Fibroblast of lung (primary cell): ENCODE results near the gene MTM1. TPM values are rescaled to one million over a fixed set of nuclear protein-coding genes. Genes with fewer than 3 reads are reported as not detected.
A peak's percentile ranks its signal among the peaks of the same experiment; 100 is the strongest.

ENCODE experiments used
- DNase-seq, 2 donors: peaks; one replicate each; pipeline versions ENCODE4 v3.0.0 to v3.0.0-alpha.2; 2010; ENCODE audit warnings: low read depth in 2 of 2
- H2AFZ ChIP-seq: 2 replicates; pipeline ENCODE4 v1.5.1; 2012; ENCODE audit warnings: low read length, control low read depth, inconsistent platforms
- H3K27ac ChIP-seq: 2 replicates; pipeline ENCODE4 v1.5.1; 2011; ENCODE audit warnings: low read length, control low read depth; ENCODE audit not compliant: insufficient read depth
- H3K27me3 ChIP-seq: 2 replicates; pipeline ENCODE4 v1.5.1; 2011; ENCODE audit warnings: mild to moderate bottlenecking, low read length; ENCODE audit not compliant: control insufficient read depth, insufficient read depth
- H3K36me3 ChIP-seq: 2 replicates; pipeline ENCODE4 v1.5.1; 2011; ENCODE audit warnings: low read length; ENCODE audit not compliant: control insufficient read depth, insufficient read depth
- H3K4me1 ChIP-seq: 2 replicates; pipeline ENCODE4 v1.5.1; 2011; ENCODE audit warnings: low read length; ENCODE audit not compliant: control insufficient read depth, insufficient read depth; ENCODE audit errors: extremely low read depth
- H3K4me2 ChIP-seq: 2 replicates; pipeline ENCODE4 v1.5.1; 2011; ENCODE audit warnings: low read length, control low read depth; ENCODE audit not compliant: insufficient read depth; ENCODE audit errors: extremely low read depth
- H3K4me3 ChIP-seq, 4 experiments: fragments of 200-600 bp in 1 of 4; sonication (generic) in 1 of 4; replicated peaks in 1 of 4; 2 replicates each; pipeline ENCODE4 v1.5.1; 2011 to 2016; ENCODE audit warnings: low read length in 4 of 4, low read depth in 3 of 4, mild to moderate bottlenecking in 3 of 4, control low read depth in 2 of 4, inconsistent platforms in 1 of 4, mixed read lengths in 1 of 4; ENCODE audit not compliant: insufficient read depth in 1 of 4; ENCODE audit errors: control extremely low read depth in 1 of 4
- H3K79me2 ChIP-seq: 2 replicates; pipeline ENCODE4 v1.5.1; 2012; ENCODE audit warnings: mild to moderate bottlenecking, low read length, inconsistent platforms; ENCODE audit not compliant: control insufficient read depth, insufficient read depth
- H3K9ac ChIP-seq: 2 replicates; pipeline ENCODE4 v1.5.1; 2011; ENCODE audit warnings: mild to moderate bottlenecking, low read length, control low read depth; ENCODE audit not compliant: insufficient read depth
- H3K9me3 ChIP-seq: 2 replicates; pipeline ENCODE4 v1.5.1; 2012; ENCODE audit warnings: low read depth, low read length; ENCODE audit not compliant: control insufficient read depth, insufficient read depth
- H4K20me1 ChIP-seq: 2 replicates; pipeline ENCODE4 v1.5.1; 2011; ENCODE audit warnings: low read length; ENCODE audit not compliant: control insufficient read depth, insufficient read depth; ENCODE audit errors: extremely low read depth
- EZH2 ChIP-seq: IDR thresholded peaks from 2 replicates; pipeline ENCODE4 v1.5.1; 2012; ENCODE audit warnings: low read length, control low read depth, mild to moderate bottlenecking; ENCODE audit errors: missing control alignments
- polyA plus RNA-seq, 2 donors: library from polyadenylated mRNA; depleted of rRNA in 1 of 2; stranded (reverse) in 1 of 2; unstranded in 1 of 2; fragments of >200 nt; gene quantifications; 2 replicates each; pipeline ENCODE4 v1.2.1, GENCODE V29; 2011 to 2012; ENCODE audit warnings: missing spikeins in 1 of 2
- total RNA-seq: library from RNA; depleted of rRNA; stranded (reverse); fragments of >200 nt; gene quantifications from 2 replicates; pipeline ENCODE4 v1.2.1, GENCODE V29; 2014
- TF ChIP-seq, protein P1 (sequence below), 2 donors: IDR thresholded peaks in 1 of 2; conservative IDR thresholded peaks in 1 of 2; 1 replicate in 1 of 2; 2 replicates in 1 of 2; pipeline ENCODE4 v1.5.1; 2011 to 2012; ENCODE audit warnings: low read length in 2 of 2, control low read depth in 1 of 2, inconsistent platforms in 1 of 2, low read depth in 1 of 2, mild to moderate bottlenecking in 1 of 2

MTM1 gene
- total and polyA plus RNA-seq, 2 donors (not counting 1 experiment from before 2014, with no cell fraction given) = 5.0 to 15.2 TPM

DNA sequence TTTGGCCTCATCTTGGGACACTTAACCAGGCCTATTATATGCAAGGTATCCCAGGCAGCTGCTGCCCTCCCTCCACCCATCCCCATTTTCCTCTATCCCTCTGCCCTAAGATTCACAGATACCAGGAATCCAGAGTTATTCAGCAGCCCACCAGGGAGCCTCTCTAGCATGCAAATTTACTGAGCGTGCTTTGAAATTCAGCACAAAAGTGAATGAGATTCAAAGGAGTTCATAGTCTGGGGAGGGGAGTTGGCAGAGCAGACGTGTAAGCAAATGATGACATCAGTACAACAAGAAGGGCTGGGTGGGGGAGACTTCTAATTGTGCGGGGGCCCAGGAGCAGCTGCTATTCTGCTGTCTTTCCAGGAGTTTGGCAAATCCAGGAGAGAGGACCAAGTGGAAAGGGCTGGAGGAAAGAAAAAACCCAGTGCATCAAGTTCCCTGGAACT, 1.7 kb upstream of the MTM1 start:
- Histone ChIP-seq H3K27me3 (no peaks in the 10 kb centered on the region), H3K9me3 (no peaks in the 10 kb centered on the region), H3K27ac (no peak overlapping the region), H3K9ac (no peak overlapping the region), H4K20me1 (no peaks in the 10 kb centered on the region), H3K4me1 (no peaks in the 10 kb centered on the region), H3K36me3 (no peaks in the 10 kb centered on the region), H2AFZ (no peak overlapping the region), H3K4me2 (no peak overlapping the region), H3K79me2 (peaks cover 3% of the 10 kb centered on the region), H3K4me3 (no peak overlapping the region)
- DNase-seq = no peak
- TF ChIP-seq, protein P1, sequence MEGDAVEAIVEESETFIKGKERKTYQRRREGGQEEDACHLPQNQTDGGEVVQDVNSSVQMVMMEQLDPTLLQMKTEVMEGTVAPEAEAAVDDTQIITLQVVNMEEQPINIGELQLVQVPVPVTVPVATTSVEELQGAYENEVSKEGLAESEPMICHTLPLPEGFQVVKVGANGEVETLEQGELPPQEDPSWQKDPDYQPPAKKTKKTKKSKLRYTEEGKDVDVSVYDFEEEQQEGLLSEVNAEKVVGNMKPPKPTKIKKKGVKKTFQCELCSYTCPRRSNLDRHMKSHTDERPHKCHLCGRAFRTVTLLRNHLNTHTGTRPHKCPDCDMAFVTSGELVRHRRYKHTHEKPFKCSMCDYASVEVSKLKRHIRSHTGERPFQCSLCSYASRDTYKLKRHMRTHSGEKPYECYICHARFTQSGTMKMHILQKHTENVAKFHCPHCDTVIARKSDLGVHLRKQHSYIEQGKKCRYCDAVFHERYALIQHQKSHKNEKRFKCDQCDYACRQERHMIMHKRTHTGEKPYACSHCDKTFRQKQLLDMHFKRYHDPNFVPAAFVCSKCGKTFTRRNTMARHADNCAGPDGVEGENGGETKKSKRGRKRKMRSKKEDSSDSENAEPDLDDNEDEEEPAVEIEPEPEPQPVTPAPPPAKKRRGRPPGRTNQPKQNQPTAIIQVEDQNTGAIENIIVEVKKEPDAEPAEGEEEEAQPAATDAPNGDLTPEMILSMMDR (conservative IDR thresholded peaks at IDR 0.05 in 1 of 2, IDR thresholded peaks at IDR 0.05 in 1 of 2; ENCODE audit: low read depth in 1 of 2, low read length in 2 of 2) = no peak

DNA sequence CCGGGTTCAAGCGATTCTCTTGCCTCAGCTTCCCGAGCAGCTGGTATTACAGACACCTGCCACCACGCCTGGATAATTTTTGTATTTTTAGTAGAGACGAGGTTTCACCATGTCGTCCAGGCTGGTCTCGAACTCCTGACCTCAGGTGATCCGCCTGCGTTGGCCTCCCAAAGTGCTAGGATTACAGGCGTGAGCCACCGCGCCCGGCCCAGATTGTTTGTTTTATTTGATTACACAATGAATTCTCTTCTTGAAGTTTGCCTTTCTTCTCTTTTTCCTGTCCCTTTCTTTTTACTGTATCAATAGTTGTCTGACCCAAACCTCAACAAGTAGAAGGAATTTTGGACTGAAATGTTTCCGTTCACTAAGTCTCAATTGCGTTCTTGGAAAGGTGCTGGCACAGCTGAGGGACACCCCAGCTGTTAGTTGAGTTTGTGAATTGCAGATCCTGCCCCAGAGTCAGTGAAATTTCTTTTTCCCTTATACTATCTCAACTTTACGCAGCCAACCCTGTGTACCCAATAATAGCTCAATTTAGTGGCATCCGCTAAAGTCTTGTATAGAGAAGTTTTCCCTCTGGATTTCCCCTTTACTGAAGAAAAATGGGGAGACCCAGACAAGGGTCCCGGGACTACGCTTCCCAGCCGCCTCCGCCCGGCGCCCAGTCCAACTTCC, 639 bp upstream of the MTM1 start:
- no peaks in the 10 kb centered on the region for H3K27me3 ChIP-seq
- H2AFZ ChIP-seq = peak overlapping the region; percentile 43
- no peak for DNase-seq
- H3K4me3 ChIP-seq = peak overlapping the region in 2 of 4 experiments; percentile 34 to 39
- H3K9ac ChIP-seq = no peak overlapping the region
- no peaks in the 10 kb centered on the region for H3K4me1 ChIP-seq
- no peak overlapping the region for H3K4me2 ChIP-seq
- TF ChIP-seq, protein P1 (conservative IDR thresholded peaks at IDR 0.05 in 1 of 2, IDR thresholded peaks at IDR 0.05 in 1 of 2; ENCODE audit: low read depth in 1 of 2, low read length in 2 of 2) = no peak
- no peak for TF ChIP-seq EZH2
- H3K27ac ChIP-seq = no peak overlapping the region
- no peaks in the 10 kb centered on the region for H3K36me3 ChIP-seq
- no peaks in the 10 kb centered on the region for H3K9me3 ChIP-seq
- H3K79me2 ChIP-seq = peaks cover 3% of the 10 kb centered on the region
- no peaks in the 10 kb centered on the region for H4K20me1 ChIP-seq

DNA sequence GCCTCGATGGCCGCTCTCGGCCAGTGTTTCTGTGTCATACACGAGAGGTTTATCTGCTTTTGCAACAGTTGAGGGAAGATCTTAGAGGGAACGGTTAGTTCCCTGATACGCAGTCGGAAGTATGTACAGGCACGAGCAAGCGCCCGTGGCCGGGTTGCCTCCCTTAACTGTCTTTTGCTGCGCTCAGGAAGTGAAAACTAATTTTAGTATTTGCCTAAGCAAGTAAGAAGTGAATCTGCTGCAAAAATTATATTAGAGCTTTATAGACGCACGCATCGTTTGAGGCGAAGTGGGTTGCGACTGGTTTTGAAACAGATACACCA, 695 bp downstream of the MTM1 start:
- Histone ChIP-seq H3K9ac (peak overlapping the region; percentile 79), H3K27ac (peak overlapping the region; percentile 76), H2AFZ (peak overlapping the region; percentile 46), H3K4me3 (peak overlapping the region; percentile 62 to 71 (median 68)), H3K4me1 (no peaks in the 10 kb centered on the region), H3K36me3 (no peaks in the 10 kb centered on the region), H3K27me3 (no peaks in the 10 kb centered on the region), H3K79me2 (peaks cover 3% of the 10 kb centered on the region), H4K20me1 (no peaks in the 10 kb centered on the region), H3K9me3 (no peaks in the 10 kb centered on the region), H3K4me2 (peak overlapping the region; percentile 70)
- TF ChIP-seq EZH2 = no peak
- TF ChIP-seq, protein P1 (conservative IDR thresholded peaks at IDR 0.05 in 1 of 2, IDR thresholded peaks at IDR 0.05 in 1 of 2; ENCODE audit: low read depth in 1 of 2, low read length in 2 of 2) = no peak
- peak in 1 of 2 donors; percentile 40 for DNase-seq
